C4-2B (cell line): ENCODE results near the gene CHST8.

Experiments used
- H3K27ac ChIP-seq: fragments of 450-650 bp; 2 replicates; pipeline ENCODE4 v1.5.1; 2017
- ZFX ChIP-seq: fragments of 450-650 bp; IDR thresholded peaks from 2 replicates; pipeline ENCODE4 v1.6.1; 2017
- TF ChIP-seq, protein P1 (sequence below): fragments of 450-650 bp; conservative IDR thresholded peaks from 2 replicates; pipeline ENCODE4 v1.5.1; 2017; ENCODE audit warnings: mild to moderate bottlenecking

Gene CHST8

DNA sequence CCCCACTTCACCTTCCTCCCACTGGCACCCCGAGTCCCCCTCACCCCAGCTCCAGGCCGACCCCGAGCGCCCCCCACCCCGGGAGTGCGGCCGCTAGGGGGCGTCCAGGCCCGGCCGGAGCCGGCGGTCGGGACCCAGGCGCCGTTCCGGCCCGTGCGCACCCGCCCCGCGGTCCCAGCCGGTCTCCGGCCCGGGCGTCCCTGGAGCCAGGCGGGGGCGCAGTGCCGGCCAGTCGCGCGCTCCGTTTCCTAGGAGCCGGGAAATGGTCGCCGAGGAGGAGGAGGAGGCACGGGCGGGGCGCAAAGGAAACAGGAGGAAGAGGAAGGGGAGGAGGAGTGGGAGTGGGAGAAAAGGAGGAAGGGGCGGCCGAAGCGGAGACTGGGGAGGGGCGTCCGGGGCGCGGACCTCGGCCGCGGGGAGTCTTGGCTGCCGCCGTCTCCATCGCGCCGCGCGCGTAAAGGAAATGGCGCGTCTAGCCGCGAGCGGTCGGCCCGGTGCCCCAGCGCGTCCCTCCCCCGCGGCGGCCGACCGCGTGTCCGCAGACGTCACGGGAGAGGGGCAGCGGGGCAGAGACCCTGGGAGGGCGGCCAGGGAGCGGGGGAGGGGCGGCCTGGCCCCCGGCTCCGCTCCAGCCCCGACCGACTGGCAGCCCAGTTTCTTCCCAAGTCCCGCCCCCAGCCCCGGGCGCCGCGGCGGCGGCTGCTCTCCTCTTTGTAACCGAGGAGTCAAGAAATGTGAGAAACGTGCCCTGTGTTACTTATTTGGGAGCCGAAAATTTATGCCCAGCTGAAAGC lies 173.8 kb downstream of the CHST8 start:
- TF ChIP-seq ZFX: no peak
- TF ChIP-seq, protein P1, sequence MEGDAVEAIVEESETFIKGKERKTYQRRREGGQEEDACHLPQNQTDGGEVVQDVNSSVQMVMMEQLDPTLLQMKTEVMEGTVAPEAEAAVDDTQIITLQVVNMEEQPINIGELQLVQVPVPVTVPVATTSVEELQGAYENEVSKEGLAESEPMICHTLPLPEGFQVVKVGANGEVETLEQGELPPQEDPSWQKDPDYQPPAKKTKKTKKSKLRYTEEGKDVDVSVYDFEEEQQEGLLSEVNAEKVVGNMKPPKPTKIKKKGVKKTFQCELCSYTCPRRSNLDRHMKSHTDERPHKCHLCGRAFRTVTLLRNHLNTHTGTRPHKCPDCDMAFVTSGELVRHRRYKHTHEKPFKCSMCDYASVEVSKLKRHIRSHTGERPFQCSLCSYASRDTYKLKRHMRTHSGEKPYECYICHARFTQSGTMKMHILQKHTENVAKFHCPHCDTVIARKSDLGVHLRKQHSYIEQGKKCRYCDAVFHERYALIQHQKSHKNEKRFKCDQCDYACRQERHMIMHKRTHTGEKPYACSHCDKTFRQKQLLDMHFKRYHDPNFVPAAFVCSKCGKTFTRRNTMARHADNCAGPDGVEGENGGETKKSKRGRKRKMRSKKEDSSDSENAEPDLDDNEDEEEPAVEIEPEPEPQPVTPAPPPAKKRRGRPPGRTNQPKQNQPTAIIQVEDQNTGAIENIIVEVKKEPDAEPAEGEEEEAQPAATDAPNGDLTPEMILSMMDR: peak; percentile 99
- peak overlapping the region; percentile 95 for H3K27ac ChIP-seq

DNA sequence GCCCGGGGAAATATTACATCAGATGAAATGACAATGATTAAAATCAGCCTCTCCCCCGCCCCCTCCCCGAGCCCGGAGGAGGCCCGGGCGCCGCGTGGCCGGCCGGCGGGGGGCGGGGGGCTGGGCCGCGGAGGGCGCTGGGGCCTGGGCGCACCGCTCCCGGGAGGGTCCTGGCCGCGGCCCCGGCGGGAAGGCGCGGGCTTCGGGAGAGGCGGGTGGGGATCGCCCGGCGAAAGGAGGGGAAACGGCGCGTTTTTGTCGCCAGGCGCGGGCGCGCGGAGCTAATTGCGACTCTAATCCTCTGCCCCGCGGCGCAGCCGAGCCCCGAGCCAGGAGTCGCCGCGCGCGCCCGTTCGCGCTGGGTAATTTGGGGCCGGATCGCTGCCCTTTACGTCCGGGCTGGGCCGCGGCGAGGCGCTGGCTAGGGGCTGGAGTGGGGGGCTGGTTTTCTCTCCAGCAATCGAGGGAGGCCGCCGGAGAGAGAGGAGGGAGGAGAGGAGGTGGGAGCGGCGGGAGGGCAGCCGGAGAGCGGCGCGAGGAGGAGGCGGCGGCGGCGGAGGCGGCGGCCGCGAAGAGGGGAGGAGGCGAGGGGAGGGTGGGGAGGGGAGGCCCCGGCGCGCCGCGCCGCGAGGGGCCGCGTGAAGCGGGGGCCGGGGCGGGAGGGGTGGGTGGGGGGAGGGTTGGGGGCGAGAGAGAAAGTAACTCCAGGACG lies 174.6 kb downstream of the CHST8 start, which contains the start of gene KCTD15:
Gene KCTD15 (plus strand): TSS at position 707 of the 712 bp plus-strand sequence. CDS start 3,585 bp downstream, outside the sequence.
- peak; percentile 88 for TF ChIP-seq ZFX
- TF ChIP-seq, protein P1: no peak
- peak within 1 kb of the TSS; percentile 95 for H3K27ac ChIP-seq

DNA sequence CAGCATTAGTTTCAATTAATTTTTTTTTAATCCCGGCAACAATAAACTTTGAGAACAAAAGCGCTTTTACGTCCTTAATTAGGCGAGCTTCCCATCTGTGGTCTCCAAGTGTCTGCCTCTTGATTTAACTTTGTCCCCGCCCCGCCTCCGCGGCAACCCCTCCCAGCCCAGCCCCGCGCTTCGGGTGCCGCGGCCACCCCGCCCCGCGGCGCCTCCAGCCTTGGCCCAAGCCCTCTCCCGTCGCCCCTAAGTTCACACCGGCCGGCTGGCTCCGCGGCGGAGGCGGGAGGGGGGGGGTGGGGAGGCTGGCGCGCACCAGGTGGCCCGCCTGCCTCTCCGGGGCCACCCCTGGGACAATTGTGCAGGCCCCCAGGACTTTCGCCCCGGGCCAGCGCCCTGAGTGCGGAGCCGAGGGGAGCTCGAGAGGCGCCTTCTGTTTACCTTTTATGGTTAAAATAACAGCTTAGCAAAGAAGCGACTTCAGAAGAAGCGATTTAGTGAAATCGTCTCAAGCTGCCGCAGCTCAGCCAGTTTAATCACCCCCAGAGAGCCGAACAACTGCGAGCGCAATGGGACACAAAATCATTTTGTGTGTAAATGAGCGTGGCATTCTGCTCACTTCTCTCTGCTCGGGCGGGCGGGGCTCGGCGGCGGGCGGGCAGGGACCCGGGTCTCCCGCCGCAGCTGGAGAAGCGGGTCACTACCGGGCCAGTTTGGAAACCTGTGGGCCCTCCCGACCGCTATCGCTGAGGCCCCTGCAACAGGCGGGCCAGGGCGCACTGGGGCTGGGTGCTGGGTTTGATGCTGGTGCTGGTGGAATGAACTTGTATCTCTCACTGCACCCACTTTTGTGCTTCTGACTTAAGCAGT lies 176.3 kb downstream of the CHST8 start:
- TF ChIP-seq, protein P1: no peak
- TF ChIP-seq ZFX: no peak
- H3K27ac ChIP-seq: peak overlapping the region; percentile 95

DNA sequence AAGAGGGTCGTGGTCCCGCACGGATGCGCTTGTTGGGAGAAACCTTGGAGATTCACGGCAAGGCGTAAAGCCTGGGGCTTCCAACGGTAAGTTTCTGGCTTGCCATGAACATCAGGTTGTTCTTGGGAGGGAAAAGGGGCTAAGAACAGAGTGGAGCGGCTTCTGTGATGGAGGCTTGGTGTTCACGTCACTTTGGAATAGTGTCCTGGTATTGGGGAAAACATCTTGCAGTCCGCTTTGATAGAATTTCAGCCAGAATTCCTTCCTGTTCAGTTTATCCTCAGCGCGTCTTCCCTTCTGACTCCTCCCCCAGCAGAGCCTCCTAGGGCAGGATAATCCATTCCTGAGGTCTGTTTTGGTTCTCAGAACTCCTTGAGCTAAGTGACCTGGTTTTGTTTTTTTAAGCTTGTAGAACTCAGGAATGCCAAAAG lies 176.9 kb downstream of the CHST8 start:
- no peak overlapping the region for H3K27ac ChIP-seq
- no peak for TF ChIP-seq ZFX

DNA sequence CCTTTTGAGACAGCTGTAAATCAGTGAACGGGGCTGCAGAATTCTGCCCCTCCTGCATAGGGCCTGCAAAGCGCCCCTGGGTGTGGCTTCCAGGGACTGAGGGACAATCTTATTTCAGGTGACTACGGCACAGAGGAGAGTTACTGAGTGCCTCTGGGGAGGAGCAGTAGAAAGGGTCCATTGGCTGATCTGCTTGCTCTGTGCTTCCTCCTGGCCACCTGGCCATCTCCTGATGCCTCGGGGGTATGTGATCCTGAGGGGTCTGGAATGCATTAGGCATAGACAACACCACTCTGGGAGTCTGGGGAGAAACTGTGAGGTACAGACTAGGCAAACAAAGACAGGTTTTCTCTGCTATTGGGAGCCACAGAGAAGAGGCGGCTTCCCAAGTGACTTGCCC lies 177.7 kb downstream of the CHST8 start:
- H3K27ac ChIP-seq: no peak overlapping the region
- TF ChIP-seq ZFX: no peak

DNA sequence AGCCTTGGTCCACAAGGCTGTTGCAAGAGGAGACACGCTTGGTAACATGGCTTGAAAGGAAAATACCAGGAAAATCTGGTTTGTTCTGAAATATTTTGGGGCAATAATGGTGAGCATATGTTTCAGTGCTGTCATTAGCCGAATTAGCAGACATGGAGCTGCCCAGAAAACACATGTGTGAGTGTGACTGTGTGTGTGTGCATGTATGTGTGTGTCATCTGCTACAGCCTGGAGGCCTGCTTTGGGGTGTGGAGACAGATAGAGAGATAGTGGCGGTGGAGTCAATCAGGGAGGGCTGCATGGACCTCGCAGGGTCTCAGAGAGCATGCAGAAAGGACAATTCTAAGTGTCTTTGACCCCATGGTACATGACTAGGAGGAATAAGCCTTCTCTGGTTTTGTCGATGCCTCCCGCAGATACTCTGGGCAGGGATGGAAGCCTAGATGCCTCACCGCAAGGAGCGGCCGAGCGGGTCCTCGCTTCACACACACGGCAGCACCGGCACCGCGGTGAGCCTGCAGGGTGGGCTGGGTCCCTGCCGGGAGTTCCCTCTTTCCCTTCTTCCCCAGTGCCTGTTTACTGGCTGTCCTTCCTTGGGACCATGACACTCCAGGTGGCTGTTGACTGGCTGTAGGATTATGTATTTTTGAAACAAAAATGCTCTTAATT lies 178.4 kb downstream of the CHST8 start:
- H3K27ac ChIP-seq: no peak overlapping the region
- TF ChIP-seq, protein P1: no peak
- no peak for TF ChIP-seq ZFX

DNA sequence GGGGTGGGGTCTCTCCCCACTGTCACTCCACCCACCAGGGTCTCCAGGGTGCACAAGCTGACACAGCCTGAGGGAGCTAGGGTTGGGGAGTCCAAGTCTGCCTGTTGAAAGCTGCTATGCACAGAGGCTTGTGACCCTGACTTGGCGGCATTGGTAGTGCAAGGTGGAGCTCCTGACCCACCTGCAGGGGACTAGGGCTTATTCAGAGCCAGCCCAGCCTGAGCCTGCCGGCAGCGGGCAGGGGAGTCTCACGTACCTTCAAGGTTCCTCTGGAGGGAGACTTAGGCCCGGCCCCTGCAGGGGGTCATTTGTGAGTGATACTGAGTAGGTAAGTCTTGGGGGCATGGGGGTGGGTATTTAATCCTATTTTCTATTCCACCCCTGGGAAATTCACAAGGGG lies 179.7 kb downstream of the CHST8 start:
- no peak for TF ChIP-seq ZFX
- TF ChIP-seq, protein P1: no peak
- no peak overlapping the region for H3K27ac ChIP-seq
